Ectodermal cell (in vitro differentiated cells): Measurements from ENCODE around the gene MAP3K4.

Source experiments
- H3K27ac ChIP-seq: 2 replicates; pipeline ENCODE4 v1.7.0; 2013; ENCODE audit warnings: mild to moderate bottlenecking, low read depth, low read length; ENCODE audit not compliant: insufficient read depth, poor library complexity, severe bottlenecking
- H3K27me3 ChIP-seq: 2 replicates; pipeline ENCODE4 v1.7.0; 2013; ENCODE audit warnings: mild to moderate bottlenecking, low read length; ENCODE audit not compliant: insufficient read depth, control insufficient read depth, poor library complexity, severe bottlenecking
- H3K36me3 ChIP-seq: one replicate; pipeline ENCODE4 v1.7.0; 2013; ENCODE audit warnings: low read length; ENCODE audit not compliant: control insufficient read depth, insufficient read depth
- H3K4me1 ChIP-seq: one replicate; pipeline ENCODE4 v1.7.0; 2013; ENCODE audit warnings: low read length; ENCODE audit not compliant: control insufficient read depth, insufficient read depth
- H3K4me3 ChIP-seq: 2 replicates; pipeline ENCODE4 v1.7.0; 2013; ENCODE audit warnings: low read depth, low read length, control low read depth; ENCODE audit not compliant: insufficient read depth
- H3K9me3 ChIP-seq: 2 replicates; pipeline ENCODE4 v1.7.0; 2013; ENCODE audit warnings: mild to moderate bottlenecking, low read length, moderate library complexity; ENCODE audit not compliant: control insufficient read depth
- WGBS, 2 experiments: methylation state at CpG; one replicate each; pipeline ENCODE4 v1.1.7; 2013; ENCODE audit warnings: missing lambda C conversion rate in 2 of 2; 5-methylcytosine and 5-hydroxymethylcytosine counted together

Gene MAP3K4

DNA sequence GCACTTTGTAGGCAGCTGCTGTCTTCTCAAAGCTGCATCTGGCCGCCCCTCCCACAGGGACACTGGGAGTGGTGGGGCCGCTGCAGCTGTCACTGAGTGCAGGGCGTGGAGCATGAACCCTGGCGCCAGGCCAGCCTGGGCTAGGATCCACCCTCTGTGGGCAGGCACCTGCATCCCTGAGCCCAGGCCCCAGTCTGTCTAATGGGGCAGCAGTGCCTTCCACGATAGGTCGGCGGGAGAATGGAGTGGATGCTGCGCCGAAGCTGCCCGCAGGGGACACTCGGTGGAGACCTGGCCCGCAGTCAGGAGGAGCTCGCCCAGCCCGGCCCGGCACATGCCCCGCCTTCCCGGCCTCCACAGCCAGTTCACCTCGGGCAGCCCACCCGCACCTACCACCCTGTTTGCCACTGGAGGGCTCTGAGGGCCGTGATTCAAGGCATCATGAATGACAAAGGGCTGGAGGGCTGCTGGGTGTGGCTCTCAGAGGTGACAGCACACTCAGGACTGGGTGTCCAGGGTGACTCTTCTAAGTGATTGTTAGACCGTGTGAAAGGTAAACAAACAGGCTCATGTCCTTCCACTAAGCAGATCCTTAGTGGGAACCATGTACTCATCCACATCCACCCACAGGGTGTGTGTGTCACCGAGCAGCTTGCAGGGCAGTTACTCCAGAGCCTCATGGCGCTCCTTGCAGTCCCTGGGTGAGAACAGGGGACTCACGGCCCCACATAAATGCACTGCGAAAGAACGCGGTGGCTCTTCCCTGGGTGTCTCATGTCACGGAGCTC is 148.4 kb downstream of the MAP3K4 start:
- Histone ChIP-seq H3K27ac (no peak overlapping the region), H3K4me1 (no peaks in the 10 kb centered on the region), H3K9me3 (no peaks in the 10 kb centered on the region), H3K36me3 (peaks cover 6% of the 10 kb centered on the region), H3K27me3 (no peaks in the 10 kb centered on the region), H3K4me3 (no peak overlapping the region)
- WGBS, 2 experiments = 92 to 94% methylated on average over 28 of the region's 28 CpGs

DNA sequence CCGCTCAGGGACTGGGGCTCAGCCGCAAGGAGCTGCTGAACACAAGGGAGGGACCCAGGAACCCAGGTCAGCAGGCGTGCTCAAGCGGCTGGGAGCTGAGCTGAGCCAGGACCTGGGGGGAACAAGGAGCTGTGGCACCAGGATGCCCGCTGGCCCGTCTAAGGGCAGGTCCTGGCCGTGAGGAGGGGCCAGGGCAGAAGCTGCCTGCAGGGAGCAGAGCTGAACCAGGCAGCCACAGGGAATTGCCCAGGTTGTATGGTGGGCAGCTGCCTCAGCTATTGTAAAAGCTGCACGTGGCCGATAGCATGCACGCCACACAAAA is 148.9 kb downstream of the MAP3K4 start:
- no peak overlapping the region for H3K27ac ChIP-seq
- peaks cover 6% of the 10 kb centered on the region for H3K36me3 ChIP-seq
- no peaks in the 10 kb centered on the region for H3K4me1 ChIP-seq
- H3K9me3 ChIP-seq = no peaks in the 10 kb centered on the region
- no peaks in the 10 kb centered on the region for H3K27me3 ChIP-seq
- 94 to 96% methylated on average over 10 of the region's 10 CpGs for whole genome bisulfite sequencing, 2 experiments
- H3K4me3 ChIP-seq = no peak overlapping the region

DNA sequence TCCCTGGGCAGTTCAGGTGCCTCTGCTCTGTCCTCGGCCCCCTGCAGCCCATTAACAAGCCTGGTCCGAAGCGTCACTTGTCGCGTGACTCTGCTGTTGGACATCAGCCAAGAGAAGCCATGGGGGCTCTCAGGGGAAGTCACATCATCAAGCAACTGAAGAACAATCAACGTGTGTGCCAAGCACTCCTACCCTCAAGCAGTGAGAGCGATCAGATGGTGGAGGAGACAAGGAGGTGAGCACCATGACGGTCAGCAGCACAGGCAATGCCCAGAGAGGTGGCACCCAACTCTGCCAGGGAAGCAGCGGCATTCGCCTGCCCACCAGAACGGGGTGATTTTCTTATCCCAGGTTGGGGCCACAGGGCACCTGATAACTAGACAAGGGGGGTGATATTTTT is 149.6 kb downstream of the MAP3K4 start:
- 92 to 93% methylated on average over 11 of the region's 11 CpGs for WGBS, 2 experiments
- Histone ChIP-seq H3K36me3 (no peaks in the 10 kb centered on the region), H3K9me3 (no peaks in the 10 kb centered on the region), H3K4me3 (no peak overlapping the region), H3K4me1 (no peaks in the 10 kb centered on the region), H3K27ac (no peak overlapping the region), H3K27me3 (no peaks in the 10 kb centered on the region)

DNA sequence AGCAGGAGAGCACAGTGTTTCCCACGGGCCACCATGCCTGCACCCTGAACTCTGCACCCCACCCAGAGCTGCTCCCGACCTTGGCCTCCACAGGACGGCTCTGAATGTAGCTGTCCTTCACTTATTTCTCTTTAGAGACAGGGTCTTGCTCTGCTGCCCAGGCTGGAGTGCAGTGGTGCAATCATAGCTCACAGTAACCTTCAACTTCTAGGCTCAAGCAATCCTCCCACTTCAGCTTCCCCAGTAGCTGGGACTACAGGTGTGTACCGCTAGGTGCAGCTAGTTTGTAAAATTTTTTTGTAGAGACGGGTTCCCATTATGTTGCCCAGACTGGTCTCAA is 151.4 kb downstream of the MAP3K4 start:
- H3K27me3 ChIP-seq = no peaks in the 10 kb centered on the region
- peaks cover 3% of the 10 kb centered on the region for H3K36me3 ChIP-seq
- no peak overlapping the region for H3K27ac ChIP-seq
- H3K9me3 ChIP-seq = no peaks in the 10 kb centered on the region
- WGBS, 2 experiments = 92 to 95% methylated on average over 5 of the region's 5 CpGs
- H3K4me3 ChIP-seq = no peak overlapping the region
- H3K4me1 ChIP-seq = no peaks in the 10 kb centered on the region

DNA sequence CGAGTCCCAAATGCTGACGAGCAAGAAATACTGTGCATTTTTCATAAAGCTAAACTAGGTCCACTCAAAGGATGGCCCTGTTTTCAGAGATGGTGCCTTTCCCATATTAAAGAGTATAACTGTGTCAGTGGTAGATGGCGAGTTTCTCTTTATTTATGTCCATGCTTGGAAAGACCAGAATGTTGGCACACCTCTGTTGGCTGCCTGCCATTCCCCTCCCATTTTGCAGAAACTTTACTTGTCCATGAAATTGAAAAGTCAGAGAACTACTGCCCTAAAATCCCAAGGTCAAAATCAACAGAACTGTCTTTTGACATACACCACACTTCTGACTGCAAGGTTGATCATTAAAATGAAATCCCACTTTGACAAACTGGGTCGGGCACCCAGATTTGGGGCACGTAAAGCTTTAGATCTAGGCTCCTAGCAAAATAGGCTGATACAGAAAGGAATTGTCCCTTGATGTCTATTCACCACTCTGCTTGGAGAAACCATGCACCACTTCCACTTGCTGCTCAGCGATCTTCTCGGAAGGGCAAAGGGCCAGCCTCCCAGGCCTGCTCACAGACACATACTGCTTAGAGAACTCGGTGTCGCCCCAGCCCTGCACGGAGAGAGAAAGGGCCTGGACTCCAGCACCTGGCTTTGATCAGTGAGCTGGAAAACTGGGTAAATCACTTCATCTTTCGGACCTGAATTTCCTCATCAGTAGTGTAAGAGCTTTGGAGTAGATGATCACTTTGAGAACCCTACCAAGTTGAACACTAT is 152.3 kb downstream of the MAP3K4 start:
- peaks cover 7% of the 10 kb centered on the region for H3K36me3 ChIP-seq
- 95 to 96% methylated on average over 11 of the region's 11 CpGs for WGBS, 2 experiments
- H3K4me1 ChIP-seq = no peaks in the 10 kb centered on the region
- no peaks in the 10 kb centered on the region for H3K9me3 ChIP-seq
- no peak overlapping the region for H3K4me3 ChIP-seq
- no peaks in the 10 kb centered on the region for H3K27me3 ChIP-seq
- no peak overlapping the region for H3K27ac ChIP-seq

DNA sequence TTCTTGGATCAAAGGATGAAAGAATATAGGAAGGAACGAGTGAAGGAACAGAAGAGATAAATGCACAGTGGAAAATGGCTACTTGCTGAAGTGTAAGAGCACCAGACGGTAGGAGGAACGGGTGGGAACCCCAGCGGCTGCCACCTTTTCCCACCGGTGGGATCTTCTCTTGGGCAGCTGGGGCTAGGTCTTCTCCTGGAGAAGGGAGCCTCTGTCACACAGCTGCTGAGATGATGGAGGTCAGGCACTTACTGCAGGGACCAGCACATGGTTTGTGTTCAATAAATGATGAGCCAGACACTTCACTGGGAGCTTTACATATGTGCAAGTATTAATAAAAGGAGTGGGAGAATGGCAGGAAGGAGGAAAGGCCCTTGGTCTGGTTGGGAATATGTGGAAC is 158.6 kb downstream of the MAP3K4 start:
- Histone ChIP-seq H3K27me3 (no peaks in the 10 kb centered on the region), H3K9me3 (no peaks in the 10 kb centered on the region), H3K36me3 (peaks cover 21% of the 10 kb centered on the region), H3K4me1 (no peaks in the 10 kb centered on the region), H3K27ac (no peak overlapping the region), H3K4me3 (no peak overlapping the region)
- 95 to 96% methylated on average over 5 of the region's 5 CpGs for WGBS, 2 experiments

DNA sequence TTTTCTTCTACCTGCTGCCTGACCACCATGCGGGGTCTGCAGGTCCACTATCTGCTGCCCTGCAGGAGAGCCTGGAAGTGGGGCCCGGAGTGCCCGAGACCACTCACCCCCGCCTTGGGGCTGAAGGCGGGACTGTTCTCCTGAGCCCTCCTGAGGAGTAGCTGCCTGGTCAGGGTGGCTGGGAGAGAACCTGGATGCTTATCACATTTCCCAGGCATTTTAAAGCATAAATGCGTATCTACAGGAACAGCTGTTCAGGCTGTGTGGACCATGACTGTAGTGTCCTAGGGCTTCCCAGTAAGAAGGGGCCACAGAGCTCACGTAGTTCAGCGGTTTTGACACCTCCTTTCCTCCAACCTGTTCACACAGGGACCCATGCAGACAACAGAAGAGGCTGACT is 159.0 kb downstream of the MAP3K4 start:
- Histone ChIP-seq H3K4me1 (no peaks in the 10 kb centered on the region), H3K36me3 (peaks cover 24% of the 10 kb centered on the region), H3K4me3 (no peak overlapping the region), H3K27ac (no peak overlapping the region), H3K9me3 (no peaks in the 10 kb centered on the region), H3K27me3 (no peaks in the 10 kb centered on the region)
- 96% methylated on average over 8 of the region's 8 CpGs for WGBS, 2 experiments

DNA sequence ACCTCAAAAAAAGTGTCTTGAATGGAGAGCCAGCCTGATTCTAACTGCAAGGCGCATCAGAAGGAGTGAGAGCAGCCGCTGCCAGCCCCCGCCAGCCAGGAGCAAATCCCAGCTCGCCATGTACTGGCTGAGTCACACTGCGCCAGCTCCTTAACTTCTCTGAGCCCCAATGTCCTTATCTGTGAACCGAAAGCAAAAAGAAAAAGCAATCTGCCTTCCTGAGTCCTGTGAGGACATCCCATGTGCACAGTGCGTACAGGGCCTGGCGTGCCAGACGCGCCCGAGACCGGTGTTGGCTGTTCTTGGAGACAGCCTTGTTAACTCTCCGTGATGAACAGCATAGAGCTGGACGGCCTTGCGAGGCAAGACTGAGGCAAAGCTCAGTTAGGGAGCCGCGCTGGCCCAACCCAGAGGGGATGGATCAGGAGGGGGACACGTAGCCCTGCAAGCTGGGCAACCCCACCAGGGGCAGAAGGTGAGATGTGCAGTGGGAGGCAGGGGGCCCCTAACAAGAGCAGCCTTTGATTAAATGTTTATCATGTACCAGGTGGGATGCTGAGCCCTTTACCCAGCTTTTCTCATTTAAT is 159.6 kb downstream of the MAP3K4 start:
- Histone ChIP-seq H3K36me3 (peaks cover 28% of the 10 kb centered on the region), H3K27me3 (no peaks in the 10 kb centered on the region), H3K4me1 (no peaks in the 10 kb centered on the region), H3K27ac (no peak overlapping the region), H3K4me3 (no peak overlapping the region), H3K9me3 (no peaks in the 10 kb centered on the region)
- 93 to 94% methylated on average over 18 of the region's 18 CpGs for WGBS, 2 experiments

DNA sequence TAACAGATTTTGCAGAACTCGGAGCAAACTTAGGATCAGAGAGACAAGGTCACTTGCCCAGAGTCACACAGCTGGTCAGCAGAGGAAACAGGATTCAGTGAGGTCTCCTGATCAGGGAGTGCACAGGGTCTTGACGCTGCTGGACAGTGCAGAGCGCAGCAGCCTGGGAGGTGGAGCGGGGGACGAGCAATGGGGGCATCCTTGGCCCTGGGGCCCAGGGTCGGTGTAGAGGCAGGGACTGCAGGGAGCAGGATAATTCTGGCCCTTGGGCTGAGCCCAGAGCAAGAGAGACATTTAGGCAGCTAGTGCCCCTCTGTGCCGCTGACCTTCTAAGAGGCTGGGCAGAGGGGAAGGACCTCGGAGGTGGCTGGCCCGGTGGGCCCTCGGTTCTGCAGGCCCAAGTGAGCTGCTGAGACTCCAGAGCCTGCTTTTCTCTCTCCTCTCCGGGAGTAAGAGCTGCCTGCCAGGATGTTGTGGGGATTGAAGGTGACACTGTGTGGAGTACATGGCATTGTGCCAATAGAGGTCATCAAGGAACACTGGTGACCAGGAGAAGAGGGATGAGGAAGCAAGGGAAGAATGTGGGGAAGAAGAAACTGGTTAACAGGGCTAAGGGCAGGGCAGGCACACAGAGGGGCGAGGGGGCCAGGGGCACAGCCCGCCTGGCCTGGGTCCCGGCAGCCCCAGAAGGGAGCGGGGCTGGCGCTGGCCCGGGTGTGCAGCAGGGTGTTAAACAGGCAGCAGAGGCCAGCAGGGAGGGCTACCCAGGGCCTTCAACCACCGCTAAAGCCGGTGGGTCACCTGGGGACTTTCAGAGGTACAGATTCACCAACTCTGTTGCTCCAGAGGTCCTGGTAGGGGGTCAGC is 160.3 kb downstream of the MAP3K4 start:
- Histone ChIP-seq H3K27ac (no peak overlapping the region), H3K4me1 (no peaks in the 10 kb centered on the region), H3K36me3 (peaks cover 28% of the 10 kb centered on the region), H3K4me3 (no peak overlapping the region), H3K27me3 (no peaks in the 10 kb centered on the region), H3K9me3 (no peaks in the 10 kb centered on the region)
- 94 to 95% methylated on average over 19 of the region's 19 CpGs for WGBS, 2 experiments

DNA sequence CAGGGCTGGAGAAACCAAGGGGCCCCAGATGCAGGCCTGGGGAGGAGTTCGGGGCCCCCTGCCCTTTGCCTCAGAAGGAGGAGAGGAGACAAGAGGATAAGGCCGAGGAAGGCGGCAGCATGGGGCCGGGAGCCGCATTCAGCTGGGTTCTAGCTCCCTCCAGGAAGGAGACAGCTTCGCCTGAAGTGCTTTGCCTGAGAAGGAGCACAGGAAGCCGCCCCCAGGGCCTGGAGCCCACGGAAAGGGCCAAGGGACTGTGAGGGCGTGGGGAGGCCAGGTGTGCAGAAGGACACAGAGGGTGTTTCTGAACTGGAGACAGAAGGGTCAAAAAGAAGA is 160.9 kb downstream of the MAP3K4 start:
- Histone ChIP-seq H3K4me3 (no peak overlapping the region), H3K4me1 (no peaks in the 10 kb centered on the region), H3K27ac (no peak overlapping the region), H3K27me3 (no peaks in the 10 kb centered on the region), H3K9me3 (no peaks in the 10 kb centered on the region), H3K36me3 (peaks cover 28% of the 10 kb centered on the region)
- 93 to 95% methylated on average over 9 of the region's 9 CpGs for WGBS, 2 experiments
